Lung (tissue), 12 donors: ENCODE measurements around the gene BAHCC1. TPM values are rescaled to one million over a fixed set of nuclear protein-coding genes. Genes with fewer than 3 reads are reported as not detected.

Source experiments
- ATAC-seq: fragments of 200-7000 bp; cut with Tn5 transposase; one replicate; pipeline ENCODE4 v1.9.1; 2020; ENCODE audit warnings: moderate number of reproducible peaks; ENCODE audit not compliant: insufficient read depth, low FRiP score
- DNase-seq, 3 donors: peaks; one replicate each; pipeline ENCODE4 v3.0.0-alpha.2; 2013 to 2017
- H3K27ac ChIP-seq, 2 donors: one replicate each; pipeline ENCODE4 v1.5.1; 2013; ENCODE audit warnings: mild to moderate bottlenecking in 2 of 2, moderate library complexity in 2 of 2, control low read depth in 1 of 2, inconsistent platforms in 1 of 2, low read depth in 1 of 2, low read length in 1 of 2
- H3K27me3 ChIP-seq, 3 donors: one replicate each; pipeline ENCODE4 v1.5.1; 2013; ENCODE audit warnings: low read length in 2 of 3; ENCODE audit not compliant: control insufficient read depth in 3 of 3, insufficient read depth in 3 of 3
- H3K36me3 ChIP-seq, 4 donors: one replicate each; pipeline ENCODE4 v1.5.1; 2013; ENCODE audit warnings: low read length in 4 of 4, mild to moderate bottlenecking in 1 of 4, moderate library complexity in 1 of 4; ENCODE audit not compliant: control insufficient read depth in 4 of 4, insufficient read depth in 4 of 4
- H3K4me1 ChIP-seq, 5 donors: one replicate each; pipeline ENCODE4 v1.5.1; 2013; ENCODE audit warnings: low read length in 5 of 5, mild to moderate bottlenecking in 2 of 5, moderate library complexity in 1 of 5; ENCODE audit not compliant: control insufficient read depth in 5 of 5, insufficient read depth in 5 of 5
- H3K4me3 ChIP-seq: one replicate; pipeline ENCODE4 v1.5.1; 2013; ENCODE audit warnings: mild to moderate bottlenecking, control low read depth, moderate library complexity
- H3K9ac ChIP-seq, 2 donors: one replicate each; pipeline ENCODE4 v1.5.1; 2013; ENCODE audit warnings: low read length in 2 of 2, control low read depth in 1 of 2; ENCODE audit not compliant: insufficient read depth in 1 of 2
- H3K9me3 ChIP-seq, 4 donors: one replicate each; pipeline ENCODE4 v1.5.1; 2013; ENCODE audit warnings: low read length in 3 of 4, mild to moderate bottlenecking in 1 of 4, moderate library complexity in 1 of 4; ENCODE audit not compliant: control insufficient read depth in 4 of 4, insufficient read depth in 3 of 4
- WGBS, 2 donors: extraction: QIAGEN DNeasy Blood & Tissue Kit; methylation state at CpG; one replicate each; pipeline ENCODE4 v1.1.7; 2013; 5-methylcytosine and 5-hydroxymethylcytosine counted together
- polyA plus RNA-seq, 2 donors: library from polyadenylated mRNA; stranded (reverse); fragments of 200-250 nt; gene quantifications; one replicate each; pipeline ENCODE4 v1.2.1, GENCODE V29; 2013
- total RNA-seq, 2 donors: library from RNA; depleted of rRNA in 1 of 2; stranded (reverse); fragments of >200 nt in 1 of 2; gene quantifications; one replicate each; pipeline ENCODE4 v1.2.1, GENCODE V29; 2014 to 2021
- TF ChIP-seq, protein P1 (sequence below): IDR thresholded peaks from 2 replicates; pipeline ENCODE4 v1.5.1; 2012; ENCODE audit warnings: mild to moderate bottlenecking; ENCODE audit errors: control extremely low read depth, extremely low read depth
- donor health status: control.
- donor health status: control.
- donor health status: Bipolar disorder and iron deficiency.
- donor health status: healthy.
- donor health status: DM: yes; HTN: yes; CAD: no.

Gene BAHCC1
- total and polyA plus RNA-seq, 4 donors: 7.6 to 24.9 (median 17.5) TPM

DNA sequence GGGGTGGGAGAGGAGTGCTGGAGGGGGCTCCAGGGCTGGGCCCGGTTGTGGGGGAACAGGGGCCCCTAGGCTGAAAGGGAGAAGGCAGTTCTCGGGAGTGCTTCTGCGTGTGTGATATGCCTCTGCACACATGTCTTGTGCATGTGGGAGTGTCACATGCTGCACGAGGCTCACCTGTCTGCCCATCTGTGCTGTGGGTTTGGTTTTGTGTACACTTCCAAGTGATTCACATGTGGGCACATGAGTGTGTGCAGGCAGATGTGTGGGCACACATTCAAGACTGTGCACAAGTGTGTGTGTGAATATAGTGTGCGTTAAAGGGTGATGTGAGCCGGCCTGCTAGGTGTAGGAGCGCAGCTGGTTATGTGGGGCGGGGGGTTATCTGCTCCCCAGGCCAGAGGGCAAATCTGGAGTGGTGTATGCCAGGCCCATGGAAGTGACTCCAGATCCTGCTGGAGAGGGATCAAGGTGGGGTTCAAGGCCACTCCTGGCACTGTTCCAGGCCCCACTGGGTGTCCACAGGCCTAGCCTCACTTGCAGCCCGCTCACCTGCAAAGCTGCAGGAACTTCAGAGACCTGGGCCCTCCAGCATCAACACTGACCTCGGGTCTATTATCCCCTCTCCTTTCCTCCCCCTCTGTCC lies 3.8 kb upstream of the BAHCC1 start:
- Histone ChIP-seq H3K36me3 (peaks cover 0 to 4% (median 3%) of the 10 kb centered on the region in 4 donors), H3K27ac (peak overlapping the region; percentile 95 to 99), H3K9ac (peak overlapping the region in 1 of 2 donors; percentile 8), H3K27me3 (no peaks in the 10 kb centered on the region), H3K4me1 (peaks cover 0 to 66% (median 19%) of the 10 kb centered on the region in 5 donors), H3K4me3 (no peak overlapping the region), H3K9me3 (no peaks in the 10 kb centered on the region)
- DNase-seq (no peak), ATAC-seq (no peak)
- TF ChIP-seq, protein P1, sequence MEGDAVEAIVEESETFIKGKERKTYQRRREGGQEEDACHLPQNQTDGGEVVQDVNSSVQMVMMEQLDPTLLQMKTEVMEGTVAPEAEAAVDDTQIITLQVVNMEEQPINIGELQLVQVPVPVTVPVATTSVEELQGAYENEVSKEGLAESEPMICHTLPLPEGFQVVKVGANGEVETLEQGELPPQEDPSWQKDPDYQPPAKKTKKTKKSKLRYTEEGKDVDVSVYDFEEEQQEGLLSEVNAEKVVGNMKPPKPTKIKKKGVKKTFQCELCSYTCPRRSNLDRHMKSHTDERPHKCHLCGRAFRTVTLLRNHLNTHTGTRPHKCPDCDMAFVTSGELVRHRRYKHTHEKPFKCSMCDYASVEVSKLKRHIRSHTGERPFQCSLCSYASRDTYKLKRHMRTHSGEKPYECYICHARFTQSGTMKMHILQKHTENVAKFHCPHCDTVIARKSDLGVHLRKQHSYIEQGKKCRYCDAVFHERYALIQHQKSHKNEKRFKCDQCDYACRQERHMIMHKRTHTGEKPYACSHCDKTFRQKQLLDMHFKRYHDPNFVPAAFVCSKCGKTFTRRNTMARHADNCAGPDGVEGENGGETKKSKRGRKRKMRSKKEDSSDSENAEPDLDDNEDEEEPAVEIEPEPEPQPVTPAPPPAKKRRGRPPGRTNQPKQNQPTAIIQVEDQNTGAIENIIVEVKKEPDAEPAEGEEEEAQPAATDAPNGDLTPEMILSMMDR: no peak
- WGBS, 2 donors: 73 to 84% methylated on average over 10 of the region's 10 CpGs

DNA sequence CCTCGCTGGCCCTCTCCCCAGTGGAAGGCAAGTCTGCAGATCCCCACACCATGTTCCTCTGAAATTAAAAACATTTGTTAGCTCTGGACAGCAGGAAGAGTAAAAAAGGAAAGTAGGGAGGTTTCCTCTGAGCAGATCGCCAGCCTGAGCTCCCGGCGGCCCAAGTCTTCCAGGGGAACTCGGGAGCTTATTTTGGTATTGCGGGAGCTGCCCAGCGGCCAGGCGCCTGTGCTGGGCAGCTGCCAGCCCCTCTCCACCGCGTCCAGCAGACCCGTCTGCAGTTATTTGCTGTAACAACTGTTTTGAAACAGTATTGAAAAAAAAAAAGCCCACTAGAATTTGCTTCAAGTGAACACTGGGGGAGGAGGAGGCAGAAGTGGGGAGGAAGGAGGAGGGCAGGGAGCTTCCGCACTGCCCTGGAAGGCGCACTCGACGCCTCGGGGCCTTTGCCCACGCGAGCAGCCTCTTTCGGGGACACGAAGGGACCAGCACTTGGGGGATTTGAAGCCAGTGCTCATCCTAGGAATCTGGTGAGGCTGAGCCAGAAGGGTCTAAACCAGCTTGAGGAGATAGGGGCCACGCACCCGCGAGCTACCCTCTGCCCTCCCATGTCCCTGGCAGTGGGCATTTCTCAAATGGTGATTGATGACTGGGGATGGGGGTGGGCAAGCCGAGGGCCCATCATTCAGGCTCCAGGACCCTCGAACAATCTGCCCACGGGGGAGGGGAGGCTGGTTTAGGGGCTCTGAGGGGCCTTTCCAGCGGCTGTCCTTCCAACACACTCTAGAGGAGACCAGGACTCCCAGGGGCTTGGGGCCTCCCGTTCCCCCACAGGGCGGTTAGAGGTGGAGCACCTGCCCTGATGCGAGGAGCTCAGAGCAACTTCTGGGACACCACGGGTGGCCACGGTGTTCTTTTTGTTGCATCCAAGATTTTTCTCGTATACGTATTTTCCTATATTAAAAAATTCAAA lies 3.0 kb upstream of the BAHCC1 start:
- Histone ChIP-seq H3K27me3 (no peaks in the 10 kb centered on the region), H3K9ac (peak overlapping the region; percentile 26 to 74), H3K36me3 (peaks cover 0 to 4% (median 3%) of the 10 kb centered on the region in 4 donors), H3K4me3 (peak overlapping the region; percentile 2), H3K9me3 (no peaks in the 10 kb centered on the region), H3K4me1 (peaks cover 0 to 65% (median 19%) of the 10 kb centered on the region in 5 donors), H3K27ac (peak overlapping the region; percentile 95 to 99)
- ATAC-seq (no peak), DNase-seq (peak; percentile 88 to 93 (median 89))
- 21 to 22% methylated on average over 34 of the region's 34 CpGs for WGBS, 2 donors
- TF ChIP-seq, protein P1: no peak

DNA sequence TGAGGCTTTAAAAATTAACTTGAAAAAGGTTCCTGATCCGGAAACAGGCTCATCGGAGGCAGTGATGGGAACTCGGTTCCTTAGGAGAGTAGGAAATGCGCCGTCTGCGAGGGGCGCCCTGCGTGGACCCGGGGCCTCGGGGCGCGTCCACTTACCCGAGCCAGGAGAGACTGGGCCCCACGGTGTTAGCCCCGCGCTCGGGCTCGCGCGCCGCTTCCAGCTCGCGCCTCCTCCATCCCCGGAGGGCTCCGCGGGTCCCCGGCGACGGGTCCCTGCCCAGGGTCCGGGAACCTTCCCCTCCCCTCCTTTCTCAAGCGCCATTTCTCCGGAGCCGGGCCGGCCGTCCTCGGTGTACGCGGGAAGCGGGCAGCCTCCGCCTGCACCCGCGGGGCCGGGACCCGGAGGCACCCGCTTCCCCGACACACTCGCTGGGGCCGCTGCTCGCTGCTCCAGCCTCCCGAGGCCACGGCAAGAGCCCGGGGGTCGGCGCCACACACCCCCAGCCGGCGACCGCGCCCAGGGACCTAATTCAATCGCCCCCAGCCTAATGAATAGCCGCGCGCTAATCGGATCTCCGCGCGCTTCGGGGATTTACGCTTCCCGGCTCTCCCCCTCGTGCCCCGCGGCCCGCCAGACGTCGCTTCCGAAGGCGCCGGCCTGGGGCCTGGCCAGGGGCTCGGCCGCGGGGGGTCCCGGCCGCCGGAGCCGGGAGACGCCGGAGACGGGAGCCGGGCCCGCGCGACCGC lies 2.2 kb upstream of the BAHCC1 start:
- H3K27me3 ChIP-seq: no peaks in the 10 kb centered on the region
- 1 to 2% methylated on average over 79 to 93 of the region's 93 CpGs for WGBS, 2 donors
- TF ChIP-seq, protein P1: no peak
- peak overlapping the region; percentile 95 to 99 for H3K27ac ChIP-seq
- H3K9ac ChIP-seq: peak overlapping the region in 1 of 2 donors; percentile 74
- peak overlapping the region; percentile 73 for H3K4me3 ChIP-seq
- H3K4me1 ChIP-seq: peaks cover 0 to 65% (median 19%) of the 10 kb centered on the region in 5 donors
- DNase-seq (peak in 2 of 3 donors; percentile 54 to 57), ATAC-seq (no peak)
- H3K9me3 ChIP-seq: no peaks in the 10 kb centered on the region
- H3K36me3 ChIP-seq: peaks cover 0 to 4% (median 3%) of the 10 kb centered on the region in 4 donors
